TTC549 (cell line): ENCODE measurements around the gene ARHGEF38.
"Not testable (repeated sequence)": the region's sequence is repeated elsewhere in the genome, so short reads cannot be mapped to it uniquely, and the experiment has no call there.

Source experiments
- FAIRE-seq: peaks from 2 replicates; lab custom pipeline; 2012; peaks lifted over from hg19 to GRCh38; lab: Jason Lieb, UNC

ARHGEF38 gene

DNA sequence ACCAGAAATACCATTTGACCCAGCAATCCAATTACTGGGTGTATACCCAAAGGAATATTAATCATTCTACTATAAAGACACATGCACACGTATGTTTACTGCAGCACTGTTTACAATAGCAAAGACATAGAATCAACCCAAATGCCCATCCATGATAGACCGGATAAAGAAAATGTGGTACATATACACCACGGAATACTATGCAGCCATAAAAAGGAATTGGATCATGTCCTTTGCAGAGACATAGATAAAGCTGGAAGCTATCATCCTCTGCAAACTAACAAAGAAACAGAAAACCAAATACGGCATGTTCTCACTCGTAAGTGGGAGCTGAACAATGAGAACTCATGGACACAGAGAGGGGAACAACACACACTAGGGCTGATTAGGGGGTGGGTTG is 57.4 kb downstream of the ARHGEF38 start:
- FAIRE-seq, result not testable (repeated sequence)

DNA sequence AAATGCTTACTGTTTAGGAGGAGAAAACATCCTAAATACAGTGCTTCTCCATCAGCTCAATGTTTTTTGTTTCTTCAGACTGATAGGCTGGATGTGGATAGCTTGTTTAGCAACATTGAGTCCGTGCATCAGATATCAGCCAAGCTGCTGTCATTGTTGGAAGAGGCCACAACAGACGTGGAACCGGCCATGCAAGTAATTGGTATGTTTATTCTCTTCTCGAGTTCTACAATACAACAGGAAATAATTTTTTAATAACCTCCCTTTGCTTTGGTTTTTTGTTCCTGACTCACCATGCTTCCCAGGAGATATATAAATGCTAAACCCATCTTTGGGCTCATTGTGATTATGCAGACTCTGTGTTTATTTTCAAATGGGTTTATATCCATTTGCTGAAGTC is 60.9 kb downstream of the ARHGEF38 start:
- FAIRE-seq, result no peak

DNA sequence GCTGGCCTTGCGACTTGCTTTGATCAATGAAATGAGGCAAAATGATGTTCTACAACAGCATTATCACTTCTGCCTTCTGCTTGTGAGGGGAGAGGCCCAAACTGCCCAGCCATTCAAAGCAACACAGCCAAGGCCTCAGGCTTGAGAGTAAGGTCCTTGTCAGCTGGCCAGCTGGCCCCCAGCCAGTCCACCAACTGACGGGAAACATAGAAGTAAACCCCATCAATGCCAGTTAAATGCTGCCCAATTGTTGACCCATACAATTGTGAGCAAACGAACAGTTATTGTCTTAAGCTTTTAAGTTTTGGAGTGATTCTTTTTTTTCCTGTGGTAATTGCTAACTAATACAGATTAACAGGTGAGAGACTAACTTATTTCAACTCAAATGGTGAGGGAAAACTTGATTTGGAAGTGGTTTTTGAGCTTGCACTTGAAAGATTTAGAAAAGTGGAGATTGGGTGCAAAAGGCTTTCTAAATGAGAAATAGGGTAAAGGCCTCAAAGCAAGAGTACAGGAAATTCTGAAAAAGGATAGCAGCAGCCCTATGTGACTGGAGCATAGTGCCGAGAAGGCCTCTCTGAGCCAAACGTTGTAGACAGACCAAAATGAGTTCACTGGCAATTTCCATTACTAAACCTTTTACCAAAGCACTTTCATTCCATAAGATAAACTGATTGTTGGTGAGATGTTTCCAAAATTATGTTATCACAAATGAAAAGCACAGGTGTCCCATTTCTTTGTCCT is 66.9 kb downstream of the ARHGEF38 start:
- FAIRE-seq, result no peak

DNA sequence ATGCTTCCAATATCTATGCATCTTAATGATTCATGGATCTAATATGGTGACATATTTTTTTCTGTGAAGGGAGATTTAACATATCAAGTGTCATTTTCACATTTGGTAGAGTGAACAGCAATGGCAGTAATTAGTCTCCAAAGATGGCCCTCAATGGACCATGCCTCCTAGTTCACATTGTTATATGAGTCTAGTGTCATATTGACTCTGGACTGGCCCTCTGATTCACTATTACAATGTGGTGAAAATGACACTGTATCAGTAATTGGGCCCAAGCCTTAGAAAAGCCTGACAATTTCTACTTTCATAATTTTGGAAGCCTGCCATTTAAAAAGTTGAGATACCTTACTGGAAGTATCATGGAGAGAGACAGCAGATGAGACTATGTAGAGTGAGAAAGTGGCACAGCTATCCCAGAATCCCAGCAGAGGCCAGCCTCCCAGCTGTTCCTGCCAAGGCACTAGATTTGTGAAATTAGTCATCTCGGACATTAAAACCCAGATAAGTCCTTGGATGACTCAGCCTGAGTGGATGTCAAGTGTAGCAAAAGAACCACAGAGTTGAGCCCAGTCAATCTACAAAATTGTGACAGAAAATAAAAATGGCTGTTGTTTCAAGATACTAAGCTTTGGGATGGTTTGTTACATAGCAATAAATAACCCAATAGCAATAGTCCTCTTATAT is 68.4 kb downstream of the ARHGEF38 start:
- FAIRE-seq, result no peak

DNA sequence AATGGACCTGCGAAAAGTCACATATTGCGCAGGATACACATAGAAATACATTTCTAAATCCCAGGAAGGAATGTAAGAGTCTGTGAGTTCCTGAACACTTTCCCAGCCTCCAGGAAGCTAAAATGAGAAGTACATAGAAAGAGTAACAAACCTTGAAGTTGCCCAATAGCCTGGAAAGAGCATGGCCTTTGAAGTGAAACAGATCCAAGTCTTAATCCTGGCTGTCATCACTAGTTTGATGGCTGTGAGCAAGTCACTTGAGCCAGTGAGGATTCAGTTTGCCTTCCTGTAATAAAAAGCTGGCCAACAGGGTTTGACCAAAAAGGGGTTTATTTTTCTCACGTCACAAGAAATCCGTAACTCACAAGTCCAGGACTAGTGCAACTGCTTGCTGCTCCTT is 69.8 kb downstream of the ARHGEF38 start:
- no peak for FAIRE-seq

DNA sequence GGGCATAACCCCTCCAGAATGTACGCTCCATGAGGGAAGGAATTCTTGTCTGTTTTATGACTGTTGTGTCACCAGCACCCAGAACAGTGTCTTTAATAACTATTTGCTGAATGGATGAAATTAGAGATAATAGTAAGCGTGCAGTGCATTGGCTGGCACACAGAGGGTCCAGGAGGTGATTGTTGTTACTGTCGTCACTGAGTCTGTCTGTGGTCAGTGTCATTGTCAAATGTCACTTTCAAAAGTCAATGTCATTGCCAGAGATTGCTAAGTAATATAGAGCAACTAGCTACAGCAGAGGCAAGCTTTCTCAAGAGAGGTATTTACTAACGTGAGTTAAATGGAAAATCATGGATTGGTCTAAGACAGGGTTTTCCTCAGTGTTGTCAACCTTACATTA is 70.7 kb downstream of the ARHGEF38 start:
- FAIRE-seq, result no peak

DNA sequence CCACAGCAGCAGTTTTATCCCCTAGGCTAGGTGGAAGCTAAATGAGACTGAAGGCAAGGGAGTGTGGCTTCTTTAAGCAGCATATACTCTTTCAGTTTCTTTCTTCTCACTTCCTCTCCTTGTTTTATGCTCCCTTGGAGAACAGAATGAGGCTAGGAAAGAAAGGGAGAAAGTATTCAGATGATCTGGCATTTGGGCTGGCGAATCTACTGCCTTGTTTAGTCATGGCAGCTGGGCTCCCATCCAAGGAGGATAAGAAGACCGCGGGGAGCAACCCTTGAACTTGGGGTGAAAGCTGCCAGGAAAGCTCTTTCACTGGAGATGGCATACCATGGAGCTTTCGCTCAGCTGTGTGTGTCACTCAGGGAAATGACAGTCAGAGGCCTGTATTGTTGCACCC is 72.1 kb downstream of the ARHGEF38 start:
- no peak for FAIRE-seq

DNA sequence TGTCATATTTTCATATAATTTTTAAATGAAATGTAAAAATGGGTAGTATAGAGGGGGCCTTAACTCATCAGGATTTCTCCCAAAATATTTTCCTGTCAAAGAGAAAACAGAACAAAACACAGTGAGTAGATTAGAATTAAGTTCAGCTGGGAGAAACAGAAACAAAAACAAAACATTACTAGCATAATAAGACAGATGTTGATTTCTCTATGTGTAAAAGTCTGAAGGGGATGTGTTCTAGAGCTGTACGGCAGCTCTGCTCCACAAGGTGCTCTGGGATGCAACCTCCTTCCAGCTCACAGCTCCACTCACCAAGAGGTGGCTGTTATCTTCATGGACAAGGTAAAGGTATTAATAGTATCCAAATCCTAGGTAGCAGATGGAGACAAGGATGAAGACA is 72.8 kb downstream of the ARHGEF38 start:
- FAIRE-seq, result no peak

DNA sequence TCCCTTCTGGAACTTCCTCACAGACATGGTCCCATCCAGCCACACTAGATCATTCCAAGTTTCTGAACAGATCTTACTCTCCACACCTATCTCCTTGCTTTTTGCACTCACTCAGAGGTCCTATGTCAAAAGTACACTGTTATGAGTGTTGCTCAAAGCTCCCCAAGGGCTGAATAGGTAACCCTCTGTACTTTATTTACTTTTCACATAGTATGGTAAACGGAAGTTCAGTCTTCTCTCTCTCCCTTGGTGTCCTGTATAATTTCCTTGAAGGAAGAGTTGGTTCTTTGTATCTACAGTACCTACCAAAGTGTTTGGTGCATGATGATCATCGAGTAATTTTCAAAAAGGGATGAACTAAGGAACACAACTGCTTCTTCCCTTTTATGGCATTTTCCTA is 74.4 kb downstream of the ARHGEF38 start:
- FAIRE-seq, result no peak

DNA sequence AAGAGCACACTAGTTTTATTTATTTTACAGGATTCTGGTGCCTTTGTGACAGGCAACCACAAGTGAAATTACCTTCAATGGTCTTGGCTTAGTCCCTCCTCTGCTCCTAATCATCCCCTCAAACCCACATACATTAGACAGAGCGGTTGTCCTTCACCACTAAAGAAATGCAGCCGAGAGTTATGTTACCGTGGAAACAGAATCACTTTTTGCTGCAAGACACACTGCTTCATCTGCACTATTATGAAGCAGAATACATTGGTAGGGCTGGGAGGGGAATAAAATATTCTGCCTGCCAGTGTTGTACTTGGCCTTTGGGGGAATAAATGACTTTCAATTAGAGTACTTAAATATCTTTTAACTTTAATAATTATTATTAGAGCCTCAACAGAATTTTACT is 75.2 kb downstream of the ARHGEF38 start:
- no peak for FAIRE-seq

DNA sequence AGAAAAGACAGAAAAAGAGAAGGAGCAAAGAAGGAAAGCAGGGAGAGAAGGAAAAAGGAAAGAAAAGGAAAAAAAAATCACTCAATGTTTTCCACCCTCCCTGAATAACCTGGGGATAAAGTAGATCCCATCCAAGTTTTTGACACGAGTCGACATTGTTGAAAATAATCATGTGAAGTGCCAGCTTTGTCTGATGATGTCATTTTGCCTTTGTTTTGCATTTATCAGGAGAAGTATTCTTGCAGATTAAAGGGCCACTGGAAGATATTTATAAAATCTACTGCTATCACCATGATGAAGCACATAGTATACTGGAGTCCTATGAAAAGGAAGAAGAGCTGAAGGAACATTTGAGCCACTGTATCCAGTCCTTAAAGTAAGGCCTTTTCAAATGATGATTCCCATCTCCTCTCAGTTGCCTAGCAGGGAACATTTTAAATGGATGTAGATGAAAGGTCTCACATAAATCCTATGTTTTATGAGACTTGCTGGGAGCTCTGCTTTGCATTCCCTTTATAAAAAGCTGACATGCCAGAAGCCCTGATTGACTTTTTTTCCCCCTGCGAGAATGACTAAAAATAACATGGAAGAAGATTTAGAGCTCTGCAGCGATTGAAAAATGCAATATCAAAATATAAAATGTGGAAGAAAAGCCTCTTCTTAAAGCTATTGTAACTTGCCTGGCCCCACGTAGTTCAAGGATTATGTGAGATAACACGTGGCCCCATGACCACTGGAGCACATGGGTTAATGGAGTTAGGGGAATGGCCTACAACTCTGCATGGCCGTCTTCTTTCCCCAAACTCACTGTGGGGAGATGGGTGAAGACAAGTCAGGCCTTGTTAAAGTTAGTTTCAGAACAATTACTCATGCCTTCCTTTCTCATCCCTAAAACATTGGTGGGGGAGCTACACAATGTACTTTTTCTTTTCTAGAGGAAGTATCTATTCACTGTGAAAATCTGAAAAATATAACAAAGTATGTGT is 78.5 kb downstream of the ARHGEF38 start:
- FAIRE-seq, result no peak

DNA sequence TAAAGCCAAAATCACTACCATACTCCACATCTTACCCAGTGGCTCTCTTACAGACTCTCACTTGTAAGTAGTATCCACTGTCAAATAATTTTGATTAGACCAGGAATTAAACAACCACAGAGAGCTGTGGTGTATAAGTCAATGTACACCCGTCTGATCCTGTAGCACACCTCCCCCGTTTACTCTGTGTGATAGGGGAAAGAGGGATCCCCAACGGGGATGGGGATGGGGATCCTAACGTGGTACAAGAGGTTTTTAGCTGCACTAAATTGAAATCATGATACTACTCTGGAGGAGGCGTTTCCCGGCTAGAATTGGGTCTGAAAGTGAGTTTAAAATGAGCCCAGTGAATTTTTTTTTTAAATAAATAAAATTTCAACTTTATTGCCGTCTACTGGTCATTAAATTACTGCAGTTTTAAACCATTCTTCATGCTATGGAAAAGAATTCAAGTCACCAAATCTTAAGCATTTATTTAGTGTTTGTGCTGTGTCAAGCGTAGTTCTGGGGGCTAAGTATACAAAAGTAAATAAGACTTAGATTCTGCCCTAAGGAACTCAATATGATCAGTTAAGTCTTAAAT is 79.5 kb downstream of the ARHGEF38 start:
- FAIRE-seq, result no peak

DNA sequence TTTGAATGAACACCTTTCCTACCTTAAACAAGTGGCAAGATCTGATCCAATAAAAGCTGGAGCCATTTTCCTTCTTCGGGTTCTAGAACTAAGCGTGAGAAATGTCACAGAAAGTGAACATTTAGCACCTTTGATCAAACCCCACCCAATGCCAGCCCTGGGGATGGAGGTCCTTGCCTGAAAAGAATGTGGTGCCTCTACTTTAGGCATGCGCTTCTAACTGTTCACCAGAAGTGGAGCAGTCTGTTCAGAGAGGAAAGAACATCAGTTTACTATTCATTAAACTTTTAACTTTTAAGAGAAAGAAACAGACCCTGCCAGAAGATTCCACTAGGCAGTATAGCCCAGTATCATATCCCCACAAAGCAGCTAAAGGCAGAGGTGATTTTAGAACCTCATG is 80.2 kb downstream of the ARHGEF38 start:
- FAIRE-seq, result no peak

DNA sequence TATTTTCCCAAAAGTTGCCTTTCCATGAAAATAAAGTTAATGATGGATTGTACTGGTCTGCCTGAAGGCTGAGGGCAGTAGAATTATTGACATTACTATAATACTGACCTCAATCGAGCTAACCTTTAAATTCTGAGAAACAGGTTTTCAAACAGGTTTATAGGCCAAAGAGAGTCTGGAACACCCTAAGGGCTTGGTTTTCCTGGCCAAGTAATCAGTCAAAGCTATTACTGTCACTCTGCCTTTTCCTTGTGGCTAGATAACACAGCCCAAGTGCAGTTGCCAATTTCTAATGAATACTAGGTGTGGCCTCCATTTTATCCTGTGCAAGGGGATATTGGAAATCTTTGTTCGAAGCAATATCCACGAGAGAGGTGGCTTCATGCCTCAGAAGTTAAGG is 80.8 kb downstream of the ARHGEF38 start:
- no peak for FAIRE-seq

DNA sequence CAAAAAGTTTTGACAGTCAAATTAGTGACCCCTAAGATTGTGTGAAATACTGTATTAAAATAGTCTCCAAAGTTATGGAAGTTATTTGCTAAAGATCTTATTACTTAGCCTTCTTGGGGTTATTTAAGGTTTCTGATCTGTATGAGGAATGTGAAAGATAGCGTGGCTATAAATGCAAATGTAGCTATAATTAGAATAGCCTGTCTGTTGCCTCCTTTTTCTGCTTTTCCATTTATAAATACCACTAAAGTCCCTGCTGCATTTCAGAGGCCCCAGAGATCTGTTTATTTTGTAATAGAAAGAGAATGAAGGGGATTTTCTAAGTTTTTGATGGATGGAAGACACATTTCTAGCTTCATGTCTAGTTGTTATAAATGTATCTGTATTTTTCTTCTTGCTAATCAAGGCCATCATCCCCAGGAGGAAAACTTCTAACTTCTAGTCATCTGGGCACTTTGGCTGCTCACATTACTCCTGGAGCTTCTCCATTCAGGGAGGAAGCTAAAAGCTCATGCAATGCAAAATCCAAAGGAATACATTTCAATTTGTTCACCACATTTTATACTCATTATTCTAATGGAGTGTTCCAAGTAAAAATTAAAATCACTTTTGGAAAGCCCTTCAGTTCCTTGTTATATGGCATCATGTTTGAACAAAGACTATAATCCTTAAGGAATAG is 82.1 kb downstream of the ARHGEF38 start:
- no peak for FAIRE-seq

DNA sequence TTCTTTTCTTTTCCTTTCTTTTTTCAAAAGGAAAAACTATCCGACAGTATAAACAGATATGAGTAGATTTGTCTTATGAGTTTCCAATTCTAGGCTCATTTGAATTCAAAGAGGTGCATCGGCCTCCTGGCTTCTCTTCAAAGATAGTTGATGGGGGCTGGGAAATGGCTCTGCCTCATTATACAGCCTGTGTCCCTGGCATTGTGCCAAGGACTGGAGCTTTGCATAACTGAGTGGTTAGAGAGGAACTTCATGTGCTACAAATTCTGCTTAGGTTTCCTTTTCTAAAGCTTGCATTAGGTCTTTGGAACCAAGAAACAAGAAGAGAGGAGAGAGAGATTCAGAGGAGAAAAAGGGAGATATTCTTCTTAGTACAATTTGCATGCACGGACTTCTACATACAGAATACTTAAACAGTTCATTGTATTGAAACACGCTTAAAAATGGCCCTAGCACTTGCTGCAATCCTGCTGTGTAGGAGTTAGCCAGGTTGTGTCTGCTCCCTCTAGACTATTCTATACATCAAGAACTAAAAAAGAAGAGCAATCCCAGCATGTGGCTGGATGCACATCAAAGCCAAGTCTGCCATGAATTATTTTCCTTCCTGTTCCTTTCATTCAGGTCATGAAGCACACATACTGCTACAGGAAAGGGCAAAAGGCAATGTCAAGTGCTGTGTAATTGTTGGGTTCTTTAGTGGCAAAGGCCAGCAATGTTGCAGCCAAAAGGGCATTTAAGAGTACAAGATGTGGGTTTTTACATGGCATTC is 85.2 kb downstream of the ARHGEF38 start:
- FAIRE-seq, result no peak

DNA sequence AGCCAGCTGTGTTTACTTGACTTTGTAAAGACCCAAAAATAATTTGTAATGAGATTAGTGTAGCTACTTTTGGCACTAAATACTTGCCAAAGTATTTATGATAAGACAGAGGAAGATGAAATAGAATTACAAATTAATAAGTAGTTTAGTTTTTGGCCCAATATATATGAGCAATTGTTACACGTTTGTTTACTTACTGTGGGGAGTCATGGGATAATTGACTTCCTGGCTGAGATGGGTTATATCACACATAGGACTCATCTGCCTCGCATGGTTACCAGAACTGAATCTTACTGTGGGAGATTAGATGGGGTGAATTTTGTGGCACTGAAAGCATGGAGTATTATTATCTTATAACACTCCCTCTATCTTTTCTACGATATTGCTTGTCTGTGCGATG is 89.4 kb downstream of the ARHGEF38 start:
- no peak for FAIRE-seq

DNA sequence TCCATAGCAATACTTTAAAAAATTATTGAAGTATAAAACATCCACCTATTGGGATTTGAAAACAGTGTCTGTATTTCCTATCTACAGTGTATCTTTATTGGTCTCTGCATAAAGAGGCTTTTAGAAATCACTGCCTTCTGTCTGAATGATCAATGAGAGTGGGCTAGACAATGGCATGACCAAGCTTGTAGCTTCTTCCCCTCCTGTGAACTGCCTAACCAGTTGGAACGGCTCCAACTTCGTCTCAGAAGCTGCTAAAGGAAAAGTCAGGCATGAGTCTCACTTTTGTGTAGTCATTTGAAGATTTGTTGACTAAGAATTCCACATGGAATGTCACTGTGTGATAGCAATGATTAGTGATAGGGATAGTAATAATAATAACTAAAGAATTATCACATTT is 91.8 kb downstream of the ARHGEF38 start:
- no peak for FAIRE-seq

DNA sequence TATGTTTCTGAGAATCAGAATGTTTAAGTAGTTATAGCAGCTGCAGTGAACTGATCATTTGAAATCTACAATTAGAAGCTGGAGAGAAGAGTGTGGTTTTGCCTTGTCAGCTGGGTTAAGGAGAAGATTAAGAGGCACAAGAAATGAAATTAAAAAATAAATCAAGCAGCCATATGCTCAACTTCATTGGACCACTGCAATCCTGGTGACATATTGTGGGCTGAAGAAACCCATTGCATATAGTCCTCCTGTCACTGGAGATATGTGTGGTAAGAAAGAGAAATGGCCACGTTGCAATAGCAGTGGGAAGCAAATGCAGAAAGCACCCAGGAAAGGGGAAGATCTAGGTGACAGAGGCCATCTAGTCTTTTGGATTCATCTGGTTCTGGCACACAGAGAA is 93.0 kb downstream of the ARHGEF38 start:
- no peak for FAIRE-seq

DNA sequence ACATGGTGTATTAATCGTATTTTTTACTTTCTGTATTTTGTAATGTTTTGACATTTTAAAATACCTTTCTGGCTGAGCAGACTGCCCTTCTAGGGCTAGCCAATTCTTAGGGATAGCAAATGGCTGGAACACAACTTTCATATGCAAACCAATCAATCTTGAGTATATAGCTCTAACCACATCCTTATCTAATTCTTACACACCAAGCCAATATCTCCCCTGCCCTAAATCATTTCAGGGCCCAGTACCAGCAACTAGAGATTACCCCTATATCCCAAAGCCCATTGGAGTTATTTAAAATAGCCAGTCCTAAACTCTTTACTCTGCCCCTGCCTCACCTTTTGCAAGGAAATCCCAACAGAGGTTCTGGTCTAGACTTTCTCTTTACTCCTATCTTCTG is 97.8 kb downstream of the ARHGEF38 start:
- FAIRE-seq, result no peak

DNA sequence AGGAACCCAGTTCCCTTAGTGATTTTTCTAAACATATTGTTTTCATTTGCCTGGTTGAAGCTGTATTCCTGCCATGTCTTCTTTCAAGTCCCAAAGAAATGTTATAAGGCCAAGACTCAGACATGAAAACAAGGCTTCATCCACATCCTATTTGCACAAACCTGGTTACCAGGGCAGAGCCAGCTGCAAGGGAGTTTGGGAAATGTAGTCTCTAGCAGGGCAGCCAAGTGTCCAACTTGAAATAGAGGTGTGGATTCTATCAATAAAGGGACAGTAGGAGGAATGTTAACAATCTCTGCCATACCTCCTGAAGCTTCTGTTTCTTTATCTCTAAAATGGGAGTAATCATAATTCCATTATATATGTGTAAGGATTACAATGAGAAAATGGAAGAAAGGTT is 99.5 kb downstream of the ARHGEF38 start:
- FAIRE-seq, result no peak
